BLaER1 (cell line): ENCODE results near the gene BICC1.

Experiments used
- H3K27ac ChIP-seq: shearing (Covaris generic); formaldehyde crosslinking; 2 replicates; pipeline ENCODE4 v1.8.1; 2022
- H3K27me3 ChIP-seq: shearing (Covaris generic); formaldehyde crosslinking; 2 replicates; pipeline ENCODE4 v1.8.1; 2022
- H3K36me3 ChIP-seq: shearing (Covaris generic); formaldehyde crosslinking; 2 replicates; pipeline ENCODE4 v1.8.1; 2022
- H3K4me1 ChIP-seq: shearing (Covaris generic); formaldehyde crosslinking; 2 replicates; pipeline ENCODE4 v1.8.1; 2022
- H3K4me2 ChIP-seq: shearing (Covaris generic); formaldehyde crosslinking; 2 replicates; pipeline ENCODE4 v1.8.1; 2022
- H3K4me3 ChIP-seq: shearing (Covaris generic); formaldehyde crosslinking; 2 replicates; pipeline ENCODE4 v1.8.1; 2022
- H3K9ac ChIP-seq: shearing (Covaris generic); formaldehyde crosslinking; 2 replicates; pipeline ENCODE4 v1.8.1; 2022
- H3K9me3 ChIP-seq: shearing (Covaris generic); formaldehyde crosslinking; 2 replicates; pipeline ENCODE4 v1.8.1; 2022
- H4K20me1 ChIP-seq: shearing (Covaris generic); formaldehyde crosslinking; 2 replicates; pipeline ENCODE4 v1.8.1; 2022
- Cebpa-rat ChIP-seq: shearing (Covaris generic); IDR thresholded peaks from 2 replicates; pipeline ENCODE4 v1.8.1; 2022

Gene BICC1

DNA sequence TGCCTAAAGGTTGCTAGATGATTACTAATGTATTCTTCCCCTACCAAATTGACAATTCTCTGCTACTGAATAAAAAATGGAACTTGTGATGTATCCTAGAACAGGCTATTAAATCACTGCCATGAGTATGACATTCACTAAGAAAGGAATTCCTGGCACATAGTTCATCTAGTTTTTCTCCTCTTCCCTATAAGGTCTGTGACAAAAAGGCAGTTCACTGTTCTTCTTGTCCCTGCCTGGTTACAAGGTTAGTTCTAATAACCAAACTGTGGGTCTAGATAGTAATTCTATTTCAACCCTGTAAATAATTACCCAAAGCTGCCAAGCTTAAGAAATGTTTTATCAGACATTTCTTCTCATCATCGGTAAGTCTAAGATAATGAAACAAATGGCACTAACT lies 245.6 kb downstream of the BICC1 start:
- no peaks in the 10 kb centered on the region for H3K36me3 ChIP-seq
- H3K4me2 ChIP-seq: no peak overlapping the region
- no peak for TF ChIP-seq Cebpa-rat

DNA sequence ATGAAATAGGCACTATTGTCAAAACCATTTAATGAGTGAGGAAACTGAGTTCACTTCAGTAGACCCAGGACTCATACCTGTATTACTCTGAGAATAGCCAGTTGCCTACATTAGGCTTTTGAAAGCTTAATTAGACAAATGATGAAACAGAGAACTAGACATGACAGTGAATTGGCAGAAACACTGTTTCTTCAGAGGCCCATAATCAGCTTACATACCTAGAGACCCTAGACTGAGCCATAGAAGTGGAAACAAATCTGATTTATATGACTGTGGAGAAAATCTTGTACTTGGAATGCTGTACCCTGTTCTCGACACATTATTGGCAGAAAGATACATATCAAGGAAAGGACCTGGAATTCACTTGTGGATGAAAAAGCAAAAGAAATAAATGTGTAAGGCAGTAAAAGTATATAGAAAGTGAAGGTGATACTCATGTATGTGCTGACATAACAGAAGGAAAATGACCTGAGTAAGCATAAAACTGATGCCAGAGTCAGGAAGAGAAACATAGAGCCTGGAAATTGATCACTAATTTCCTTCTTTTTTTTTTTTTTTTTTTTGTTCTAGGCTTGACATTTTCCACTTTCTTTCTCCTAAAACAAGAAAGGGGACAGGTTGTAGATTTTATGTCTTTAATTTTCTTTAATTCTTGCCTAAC lies 251.5 kb downstream of the BICC1 start:
- Histone ChIP-seq H3K4me2 (no peak overlapping the region), H4K20me1 (no peaks in the 10 kb centered on the region), H3K27me3 (no peaks in the 10 kb centered on the region), H3K27ac (no peak overlapping the region), H3K9ac (no peak overlapping the region), H3K4me1 (no peaks in the 10 kb centered on the region), H3K9me3 (peaks cover 6% of the 10 kb centered on the region), H3K4me3 (no peak overlapping the region), H3K36me3 (no peaks in the 10 kb centered on the region)
- TF ChIP-seq Cebpa-rat: no peak

More for the DNA sequence above, 245.6 kb downstream of the BICC1 start:
- H3K4me3 ChIP-seq: no peak overlapping the region
- no peaks in the 10 kb centered on the region for H3K9me3 ChIP-seq
- H4K20me1 ChIP-seq: no peaks in the 10 kb centered on the region
- no peak overlapping the region for H3K27ac ChIP-seq
- no peaks in the 10 kb centered on the region for H3K27me3 ChIP-seq
- H3K4me1 ChIP-seq: peaks cover 18% of the 10 kb centered on the region
- no peak overlapping the region for H3K9ac ChIP-seq

DNA sequence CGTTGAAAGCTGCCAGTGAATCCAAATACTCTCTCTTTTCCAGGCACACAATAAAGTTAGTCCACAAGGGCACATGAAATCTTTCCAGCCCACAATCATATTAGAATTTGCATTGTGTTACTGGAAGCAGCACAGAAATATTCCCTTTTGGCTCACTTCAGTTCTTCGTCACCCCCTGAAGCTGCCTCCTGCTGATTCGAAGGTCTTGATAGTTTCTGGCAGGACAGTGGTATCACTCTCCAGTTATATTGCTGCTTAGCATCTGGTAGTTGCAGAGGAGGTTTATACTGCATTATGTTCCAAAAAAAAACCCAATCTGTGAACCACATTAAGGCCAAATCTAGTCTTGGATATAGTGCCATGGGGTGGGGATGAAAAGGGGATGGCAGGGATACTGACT lies 253.2 kb downstream of the BICC1 start:
- no peak for TF ChIP-seq Cebpa-rat
- H3K36me3 ChIP-seq: no peaks in the 10 kb centered on the region
- H3K4me1 ChIP-seq: no peaks in the 10 kb centered on the region
- H3K27me3 ChIP-seq: no peaks in the 10 kb centered on the region
- H3K9ac ChIP-seq: no peak overlapping the region
- H3K9me3 ChIP-seq: peaks cover 6% of the 10 kb centered on the region
- no peak overlapping the region for H3K27ac ChIP-seq
- no peaks in the 10 kb centered on the region for H4K20me1 ChIP-seq
- H3K4me2 ChIP-seq: no peak overlapping the region
- no peak overlapping the region for H3K4me3 ChIP-seq

GRCh38 chr10:58767652-58768051 lies 255.0 kb downstream of the BICC1 start:
- Histone ChIP-seq H4K20me1 (no peaks in the 10 kb centered on the region), H3K27me3 (no peaks in the 10 kb centered on the region), H3K4me3 (no peak overlapping the region), H3K36me3 (no peaks in the 10 kb centered on the region), H3K9me3 (peaks cover 6% of the 10 kb centered on the region), H3K4me1 (no peaks in the 10 kb centered on the region), H3K4me2 (no peak overlapping the region), H3K9ac (no peak overlapping the region), H3K27ac (no peak overlapping the region)
- no peak for TF ChIP-seq Cebpa-rat

GRCh38 chr10:58771863-58772262 lies 259.2 kb downstream of the BICC1 start:
- Histone ChIP-seq H3K36me3 (no peaks in the 10 kb centered on the region), H3K4me1 (no peaks in the 10 kb centered on the region), H3K4me2 (no peak overlapping the region), H3K4me3 (no peak overlapping the region), H3K27me3 (no peaks in the 10 kb centered on the region), H3K27ac (no peak overlapping the region), H3K9ac (no peak overlapping the region), H4K20me1 (no peaks in the 10 kb centered on the region), H3K9me3 (peaks cover 6% of the 10 kb centered on the region)
- no peak for TF ChIP-seq Cebpa-rat

DNA sequence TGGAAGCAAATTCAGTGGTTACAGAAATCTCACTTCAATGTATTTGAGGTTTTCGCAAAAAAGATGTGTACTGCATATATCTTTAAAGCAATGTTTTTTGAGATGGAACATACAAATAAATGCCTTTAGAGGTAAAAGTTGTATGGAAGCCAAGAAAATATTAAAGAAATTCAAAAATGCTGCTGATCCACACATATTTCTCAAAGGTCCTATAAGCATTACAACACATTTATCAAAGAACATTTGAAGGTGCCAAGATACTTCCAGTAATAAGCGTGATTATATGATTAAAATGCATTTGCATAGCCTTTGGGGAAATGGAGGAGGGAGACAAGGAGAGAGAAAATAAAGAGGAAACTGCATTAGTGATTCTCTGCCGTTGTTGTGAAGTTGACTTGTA lies 260.1 kb downstream of the BICC1 start:
- Histone ChIP-seq H3K36me3 (no peaks in the 10 kb centered on the region), H3K9ac (no peak overlapping the region), H3K4me2 (no peak overlapping the region), H3K27ac (no peak overlapping the region), H3K4me3 (no peak overlapping the region), H4K20me1 (no peaks in the 10 kb centered on the region), H3K4me1 (no peaks in the 10 kb centered on the region), H3K9me3 (peaks cover 4% of the 10 kb centered on the region), H3K27me3 (no peaks in the 10 kb centered on the region)
- no peak for TF ChIP-seq Cebpa-rat

DNA sequence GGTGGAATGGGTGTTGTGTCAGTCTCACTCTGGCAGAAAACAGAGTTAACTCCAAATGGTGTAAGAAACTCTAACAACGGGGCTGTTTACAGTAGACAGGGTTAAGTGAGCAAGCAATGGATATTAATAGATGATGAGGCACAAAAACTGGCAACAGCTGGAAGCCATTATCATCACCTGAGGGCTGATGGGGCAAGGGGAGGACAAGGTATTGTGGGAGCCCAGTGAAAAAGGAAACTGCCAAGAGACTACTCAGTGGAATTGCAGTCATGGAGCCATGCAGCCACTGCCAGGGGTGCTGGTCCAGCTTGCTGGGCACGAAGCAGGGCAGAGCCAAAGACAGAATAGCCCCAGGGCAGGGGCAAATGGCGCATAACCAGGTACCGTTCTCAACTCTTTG lies 260.7 kb downstream of the BICC1 start:
- no peaks in the 10 kb centered on the region for H3K9me3 ChIP-seq

DNA sequence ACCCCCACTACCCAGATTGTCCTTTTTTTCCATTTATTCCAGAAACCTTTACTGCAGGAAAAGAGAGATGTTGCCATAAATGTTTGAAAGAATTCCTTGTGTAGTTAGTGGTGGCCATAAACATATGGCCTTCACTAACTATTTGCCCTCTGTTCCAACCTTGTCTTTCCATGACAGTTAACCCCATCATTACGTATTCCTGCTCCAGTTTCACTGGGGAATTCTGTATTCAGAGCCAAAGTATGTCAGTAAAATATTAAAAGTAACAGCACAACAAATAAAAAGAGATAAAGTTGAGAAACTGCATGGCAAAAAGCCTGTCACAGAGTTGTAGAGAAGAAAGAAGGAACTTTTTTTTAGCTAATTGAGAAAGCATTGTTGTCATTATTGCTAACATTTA lies 261.3 kb downstream of the BICC1 start:
- Histone ChIP-seq H3K27me3 (no peaks in the 10 kb centered on the region), H3K27ac (no peak overlapping the region)

More for the DNA sequence above, 260.7 kb downstream of the BICC1 start:
- Histone ChIP-seq H4K20me1 (no peaks in the 10 kb centered on the region), H3K36me3 (no peaks in the 10 kb centered on the region), H3K9ac (no peak overlapping the region), H3K27me3 (no peaks in the 10 kb centered on the region), H3K4me3 (no peak overlapping the region), H3K4me2 (no peak overlapping the region), H3K4me1 (no peaks in the 10 kb centered on the region), H3K27ac (no peak overlapping the region)
- TF ChIP-seq Cebpa-rat: no peak

GRCh38 chr10:58775960-58776567 lies 263.4 kb downstream of the BICC1 start:
- H4K20me1 ChIP-seq: no peaks in the 10 kb centered on the region
- no peak overlapping the region for H3K9ac ChIP-seq
- H3K27me3 ChIP-seq: no peaks in the 10 kb centered on the region
- H3K27ac ChIP-seq: no peak overlapping the region
- no peak overlapping the region for H3K4me2 ChIP-seq
- no peak overlapping the region for H3K4me3 ChIP-seq
- no peaks in the 10 kb centered on the region for H3K9me3 ChIP-seq
- no peak for TF ChIP-seq Cebpa-rat
- no peaks in the 10 kb centered on the region for H3K4me1 ChIP-seq
- no peaks in the 10 kb centered on the region for H3K36me3 ChIP-seq

More for the DNA sequence above, 261.3 kb downstream of the BICC1 start:
- H3K4me3 ChIP-seq: no peak overlapping the region
- H3K4me1 ChIP-seq: no peaks in the 10 kb centered on the region
- no peaks in the 10 kb centered on the region for H3K36me3 ChIP-seq
- no peaks in the 10 kb centered on the region for H4K20me1 ChIP-seq
- H3K9me3 ChIP-seq: no peaks in the 10 kb centered on the region
- TF ChIP-seq Cebpa-rat: no peak
- H3K9ac ChIP-seq: no peak overlapping the region
- no peak overlapping the region for H3K4me2 ChIP-seq

DNA sequence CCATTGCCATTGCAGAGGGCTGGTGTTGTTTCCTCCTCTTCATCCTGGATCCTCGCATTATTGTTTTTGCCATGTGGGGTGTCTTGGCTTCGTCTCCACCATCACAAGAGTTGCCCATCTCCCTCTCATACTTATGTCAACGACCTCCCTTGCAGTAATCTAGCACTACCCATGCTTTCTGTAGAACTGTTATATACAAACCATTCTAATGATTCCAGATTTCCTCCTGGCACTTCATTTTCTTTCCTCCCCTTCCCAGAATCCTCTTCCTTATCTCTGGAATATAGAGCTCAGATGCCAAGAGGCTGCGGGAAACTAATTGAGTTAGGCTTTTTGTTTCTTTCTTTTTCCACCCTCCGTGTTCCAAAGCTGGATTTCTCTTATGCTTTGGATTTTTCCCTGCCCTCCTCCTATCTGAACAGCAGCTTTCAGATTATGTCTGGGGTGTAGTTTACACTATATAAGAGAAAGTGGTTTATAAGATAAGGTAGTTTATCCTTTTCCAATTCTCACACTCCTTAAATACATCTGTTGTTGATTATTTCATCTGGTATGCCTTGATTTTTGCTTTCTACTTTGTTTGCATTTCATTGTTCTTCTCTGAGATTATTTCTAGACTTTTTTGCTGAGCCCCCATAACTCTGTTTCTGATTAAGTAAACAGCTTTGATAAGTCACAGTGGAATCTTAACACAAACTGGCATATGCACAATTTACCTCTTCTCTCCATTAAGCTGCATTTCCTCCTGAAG lies 264.1 kb downstream of the BICC1 start:
- Histone ChIP-seq H4K20me1 (no peaks in the 10 kb centered on the region), H3K4me1 (no peaks in the 10 kb centered on the region), H3K9ac (no peak overlapping the region), H3K27me3 (no peaks in the 10 kb centered on the region), H3K4me3 (no peak overlapping the region), H3K27ac (no peak overlapping the region), H3K4me2 (no peak overlapping the region), H3K36me3 (no peaks in the 10 kb centered on the region), H3K9me3 (no peaks in the 10 kb centered on the region)
- no peak for TF ChIP-seq Cebpa-rat
